ENCODE data around the gene SLC30A1.

SLC30A1 gene

GRCh38 chr1:211620097-211620496, 41.1 kb upstream of the SLC30A1 start:
- TF ChIP-seq EP300 (IDR thresholded peaks at IDR 0.05; ENCODE audit: borderline replicate concordance) = no peak
- TF ChIP-seq NFIC (IDR thresholded peaks at IDR 0.05) = no peak
- TF ChIP-seq, protein P1, sequence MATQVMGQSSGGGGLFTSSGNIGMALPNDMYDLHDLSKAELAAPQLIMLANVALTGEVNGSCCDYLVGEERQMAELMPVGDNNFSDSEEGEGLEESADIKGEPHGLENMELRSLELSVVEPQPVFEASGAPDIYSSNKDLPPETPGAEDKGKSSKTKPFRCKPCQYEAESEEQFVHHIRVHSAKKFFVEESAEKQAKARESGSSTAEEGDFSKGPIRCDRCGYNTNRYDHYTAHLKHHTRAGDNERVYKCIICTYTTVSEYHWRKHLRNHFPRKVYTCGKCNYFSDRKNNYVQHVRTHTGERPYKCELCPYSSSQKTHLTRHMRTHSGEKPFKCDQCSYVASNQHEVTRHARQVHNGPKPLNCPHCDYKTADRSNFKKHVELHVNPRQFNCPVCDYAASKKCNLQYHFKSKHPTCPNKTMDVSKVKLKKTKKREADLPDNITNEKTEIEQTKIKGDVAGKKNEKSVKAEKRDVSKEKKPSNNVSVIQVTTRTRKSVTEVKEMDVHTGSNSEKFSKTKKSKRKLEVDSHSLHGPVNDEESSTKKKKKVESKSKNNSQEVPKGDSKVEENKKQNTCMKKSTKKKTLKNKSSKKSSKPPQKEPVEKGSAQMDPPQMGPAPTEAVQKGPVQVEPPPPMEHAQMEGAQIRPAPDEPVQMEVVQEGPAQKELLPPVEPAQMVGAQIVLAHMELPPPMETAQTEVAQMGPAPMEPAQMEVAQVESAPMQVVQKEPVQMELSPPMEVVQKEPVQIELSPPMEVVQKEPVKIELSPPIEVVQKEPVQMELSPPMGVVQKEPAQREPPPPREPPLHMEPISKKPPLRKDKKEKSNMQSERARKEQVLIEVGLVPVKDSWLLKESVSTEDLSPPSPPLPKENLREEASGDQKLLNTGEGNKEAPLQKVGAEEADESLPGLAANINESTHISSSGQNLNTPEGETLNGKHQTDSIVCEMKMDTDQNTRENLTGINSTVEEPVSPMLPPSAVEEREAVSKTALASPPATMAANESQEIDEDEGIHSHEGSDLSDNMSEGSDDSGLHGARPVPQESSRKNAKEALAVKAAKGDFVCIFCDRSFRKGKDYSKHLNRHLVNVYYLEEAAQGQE (IDR thresholded peaks at IDR 0.05; ENCODE audit: low read depth) = no peak
- no peak for TF ChIP-seq RAD21 (IDR thresholded peaks at IDR 0.05; ENCODE audit: low read depth)

DNA sequence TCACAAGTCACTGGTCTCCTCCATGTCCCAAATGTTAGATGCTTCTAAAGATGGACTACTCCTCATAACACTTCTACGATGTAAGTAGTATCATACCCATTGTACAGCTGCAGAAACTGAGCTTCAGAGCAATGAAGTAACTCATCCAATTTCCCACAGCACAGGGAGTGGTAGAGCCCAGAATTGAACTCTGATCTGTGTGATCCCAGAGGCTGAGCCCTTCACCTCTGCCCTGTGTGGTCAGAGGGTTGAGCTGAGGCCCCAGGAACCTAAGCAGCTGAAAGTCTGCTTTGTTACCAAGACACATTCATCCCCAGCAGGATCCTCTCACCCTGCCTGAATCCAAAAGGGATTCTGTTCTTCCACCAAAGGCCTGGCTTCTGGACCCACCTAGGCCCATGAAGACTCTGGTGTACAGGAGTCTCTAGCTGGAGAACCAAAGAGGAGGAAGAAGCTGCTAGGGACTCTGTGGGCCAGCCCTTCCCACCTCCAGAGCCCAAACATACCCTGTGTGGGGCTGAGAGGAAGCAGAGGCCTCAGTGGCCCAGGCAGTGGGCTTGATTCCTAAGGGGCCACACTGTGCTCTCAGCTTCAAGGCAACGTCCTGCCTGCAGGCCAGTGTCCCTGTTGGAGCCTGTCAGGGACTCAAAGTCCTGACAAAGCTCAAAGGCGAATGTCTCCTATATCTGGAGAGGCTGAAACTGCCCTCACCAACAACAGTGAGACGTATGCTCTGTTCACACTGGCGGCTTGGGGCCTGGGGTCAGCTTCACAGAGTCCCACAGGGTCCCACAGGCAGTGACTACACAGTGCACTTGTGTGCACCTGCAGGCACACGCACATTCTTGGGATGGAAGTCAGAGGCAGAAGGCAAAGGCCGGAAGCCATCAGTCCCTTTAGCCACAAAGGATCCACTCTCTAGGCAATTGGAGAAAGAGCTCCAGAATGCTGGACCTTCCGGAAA, 40.4 kb upstream of the SLC30A1 start:
- TF ChIP-seq YY1 (IDR thresholded peaks at IDR 0.05; ENCODE audit: low read depth) = no peak
- TF ChIP-seq RAD21 (IDR thresholded peaks at IDR 0.05; ENCODE audit: low read depth) = no peak
- no peak for TF ChIP-seq ZBTB7A (IDR thresholded peaks at IDR 0.05; ENCODE audit: low read depth)
- TF ChIP-seq FOXM1 (IDR thresholded peaks at IDR 0.05; ENCODE audit: borderline replicate concordance, low read depth) = no peak
- no peak for TF ChIP-seq EP300 (IDR thresholded peaks at IDR 0.05; ENCODE audit: borderline replicate concordance)
- no peak for TF ChIP-seq CEBPB (IDR thresholded peaks at IDR 0.05)
- TF ChIP-seq, protein P1 (IDR thresholded peaks at IDR 0.05; ENCODE audit: low read depth) = no peak
- no peak for TF ChIP-seq TCF12 (IDR thresholded peaks at IDR 0.05; ENCODE audit: low read depth)
- no peak for TF ChIP-seq TAF1 (IDR thresholded peaks at IDR 0.05; ENCODE audit: low read depth)
- no peak for TF ChIP-seq EGR1 (IDR thresholded peaks at IDR 0.05)
- TF ChIP-seq, protein P2, sequence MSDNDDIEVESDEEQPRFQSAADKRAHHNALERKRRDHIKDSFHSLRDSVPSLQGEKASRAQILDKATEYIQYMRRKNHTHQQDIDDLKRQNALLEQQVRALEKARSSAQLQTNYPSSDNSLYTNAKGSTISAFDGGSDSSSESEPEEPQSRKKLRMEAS (IDR thresholded peaks at IDR 0.05) = no peak

DNA sequence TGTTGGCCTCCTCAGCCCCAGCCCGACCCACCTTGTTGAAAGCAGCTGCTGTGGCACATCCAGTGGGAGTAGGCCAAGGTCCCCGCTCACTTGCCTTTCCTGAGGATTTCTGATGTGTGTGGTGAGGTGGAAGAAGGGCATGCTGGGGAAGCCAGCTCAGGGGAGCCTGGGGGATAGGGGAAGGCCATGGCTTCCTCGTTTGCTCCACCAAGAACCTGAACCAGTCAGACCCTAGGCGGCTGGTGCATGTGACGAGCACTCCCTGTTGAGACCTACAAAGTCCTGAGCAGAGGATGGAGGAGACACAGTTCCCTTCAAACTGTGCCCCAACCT, 38.0 kb upstream of the SLC30A1 start:
- TF ChIP-seq ZBTB7A (IDR thresholded peaks at IDR 0.05; ENCODE audit: low read depth) (no peak), FOXM1 (IDR thresholded peaks at IDR 0.05; ENCODE audit: borderline replicate concordance, low read depth) (no peak), EP300 (IDR thresholded peaks at IDR 0.05; ENCODE audit: borderline replicate concordance) (no peak), NFIC (IDR thresholded peaks at IDR 0.05) (no peak), TEAD4 (IDR thresholded peaks at IDR 0.05) (no peak)
- TF ChIP-seq, protein P2 (IDR thresholded peaks at IDR 0.05) = no peak
- TF ChIP-seq, protein P1 (IDR thresholded peaks at IDR 0.05; ENCODE audit: low read depth) = no peak

DNA sequence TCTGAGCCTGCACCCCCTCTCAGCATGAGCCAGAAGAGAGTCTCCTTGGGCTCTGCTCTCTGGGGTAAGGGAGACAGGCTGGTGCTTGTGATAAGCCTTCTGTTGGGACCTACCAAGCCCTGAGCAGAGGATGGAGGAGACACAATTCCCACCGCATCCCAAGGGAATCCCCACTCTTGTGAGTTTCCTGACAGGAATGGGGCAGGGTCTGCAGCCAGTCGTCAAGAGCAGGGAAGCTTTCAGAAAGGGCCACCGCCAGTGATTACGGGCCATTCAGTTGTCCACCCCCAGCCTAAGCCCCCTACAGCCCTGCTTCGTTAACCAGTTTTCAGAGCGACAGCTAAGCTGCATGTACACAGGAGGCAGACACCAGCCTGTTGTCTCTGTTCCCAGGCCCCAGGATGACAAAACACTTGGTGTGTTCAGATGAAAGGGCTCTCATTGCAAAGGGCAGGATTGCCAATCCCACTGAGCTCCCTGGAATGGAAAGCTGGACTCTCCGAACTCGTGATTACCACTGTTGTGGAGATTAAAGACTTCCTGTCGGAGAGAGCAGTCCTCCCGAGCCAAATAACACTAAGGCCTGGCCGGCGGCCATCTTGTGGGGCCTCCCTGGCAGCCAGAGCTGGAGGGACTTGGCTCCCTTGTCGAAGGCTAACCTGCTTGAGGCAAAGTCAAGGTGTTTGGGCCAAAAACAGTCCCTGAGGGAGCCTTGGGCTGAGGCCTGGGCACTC, 37.4 kb upstream of the SLC30A1 start:
- TF ChIP-seq EP300 (IDR thresholded peaks at IDR 0.05; ENCODE audit: borderline replicate concordance) = no peak
- TF ChIP-seq CEBPB (IDR thresholded peaks at IDR 0.05) = no peak
- TF ChIP-seq YY1 (IDR thresholded peaks at IDR 0.05; ENCODE audit: low read depth) = 0 out of 2 replicates have a peak, but pooled peaks have one; percentile 39

- TF ChIP-seq TCF12 (IDR thresholded peaks at IDR 0.05; ENCODE audit: low read depth) = no peak
- TF ChIP-seq USF1 (IDR thresholded peaks at IDR 0.05) = no peak
- no peak for TF ChIP-seq EP300 (IDR thresholded peaks at IDR 0.05; ENCODE audit: borderline replicate concordance)
- no peak for TF ChIP-seq YY1 (IDR thresholded peaks at IDR 0.05; ENCODE audit: low read depth)
- no peak for TF ChIP-seq NFIC (IDR thresholded peaks at IDR 0.05)
- no peak for TF ChIP-seq TEAD4 (IDR thresholded peaks at IDR 0.05)
- TF ChIP-seq, protein P2 (IDR thresholded peaks at IDR 0.05) = no peak
- TF ChIP-seq RAD21 (IDR thresholded peaks at IDR 0.05; ENCODE audit: low read depth) = no peak
Measured at GRCh38 chr1:211614615-211615014, 35.7 kb upstream of the SLC30A1 start.

Data from Ishikawa (cell line).